ENCODE results near the gene SERINC2.
"Not testable (repeated sequence)": the region's sequence is repeated elsewhere in the genome, so short reads cannot be mapped to it uniquely, and the experiment has no call there.

SERINC2 gene

GRCh38 chr1:31383967-31384366 lies 29.0 kb upstream of the SERINC2 start:
- TF ChIP-seq CTCF (IDR thresholded peaks at IDR 0.05; ENCODE audit: low read depth, low read length, missing control alignments), result no peak
- in situ Hi-C loops (cut with HindIII; ENCODE audit: low sequenced_read_pairs), result no loop called here
- no peak overlapping the region for H3K4me3 ChIP-seq (ENCODE audit: low read depth, low read length)
- DNase-seq (ENCODE audit: low read depth), result no peak

DNA sequence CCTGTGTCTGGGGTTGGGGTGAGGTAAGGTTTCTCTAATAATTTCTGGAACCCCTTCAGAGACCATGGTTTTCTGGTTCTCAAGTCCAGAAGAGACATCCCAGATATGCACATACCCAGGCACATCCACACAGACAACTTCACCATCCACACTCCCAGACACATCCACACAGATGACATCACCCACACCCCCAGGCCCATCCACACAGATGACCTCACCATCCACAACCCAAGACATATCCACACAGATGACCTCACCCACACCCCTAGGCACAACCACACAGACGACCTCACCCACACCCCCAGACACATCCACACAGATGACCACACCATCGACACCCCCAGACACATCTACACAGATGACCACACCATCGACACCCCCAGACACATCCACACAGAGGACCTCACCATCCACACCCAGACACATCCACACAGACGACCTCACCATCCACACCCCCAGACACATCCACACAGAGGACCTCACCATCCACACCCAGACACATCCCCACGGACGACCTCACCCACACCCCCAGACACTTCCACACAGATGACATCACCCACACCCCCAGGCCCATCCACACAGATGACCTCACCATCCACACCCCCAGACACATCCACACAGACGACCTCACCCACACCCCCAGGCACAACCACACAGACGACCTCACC lies 26.3 kb upstream of the SERINC2 start:
- in situ Hi-C loops (cut with HindIII; ENCODE audit: low sequenced_read_pairs); H3K4me3 ChIP-seq (ENCODE audit: low read depth, low read length); DNase-seq (ENCODE audit: low read depth): not testable (repeated sequence)

DNA sequence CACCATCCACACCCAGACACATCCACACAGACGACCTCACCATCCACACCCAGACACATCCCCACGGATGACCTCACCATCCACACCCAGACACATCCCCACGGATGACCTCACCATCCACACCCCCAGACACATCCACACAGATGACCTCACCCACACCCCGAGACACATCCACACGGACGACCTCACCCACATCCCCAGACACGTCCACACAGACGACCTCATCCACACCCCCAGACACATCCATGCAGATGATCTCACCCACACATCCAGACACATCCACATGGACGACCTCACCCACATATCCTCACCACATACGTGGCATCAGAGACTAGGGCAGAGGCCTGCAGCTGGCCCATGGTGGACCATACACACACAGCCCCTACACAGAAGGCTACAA lies 25.4 kb upstream of the SERINC2 start:
- no peak for TF ChIP-seq CTCF (IDR thresholded peaks at IDR 0.05; ENCODE audit: low read depth, low read length, missing control alignments)
- in situ Hi-C loops (cut with HindIII; ENCODE audit: low sequenced_read_pairs), result no loop called here
- H3K4me3 ChIP-seq (ENCODE audit: low read depth, low read length), result no peak overlapping the region
- no peak for DNase-seq (ENCODE audit: low read depth)

DNA sequence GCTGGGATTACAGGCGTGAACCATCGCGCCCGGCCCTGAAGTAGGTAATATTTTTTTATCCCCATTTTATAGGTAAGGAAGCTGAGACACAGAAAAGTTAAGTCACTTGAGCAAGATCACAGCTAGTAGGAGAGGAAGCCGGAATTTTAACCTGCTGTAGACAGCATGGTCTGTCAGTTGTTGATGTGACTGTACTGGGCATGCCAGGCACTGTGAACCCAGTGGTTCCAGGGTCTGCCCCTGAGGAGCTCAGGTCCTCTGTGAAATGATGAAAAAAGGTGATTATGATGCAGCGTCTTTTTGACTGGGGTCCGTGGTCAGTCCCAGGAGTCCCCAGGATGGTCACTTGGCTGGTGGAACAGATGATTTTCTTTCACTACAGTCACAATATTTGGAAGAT lies 23.4 kb upstream of the SERINC2 start:
- no peak overlapping the region for H3K4me3 ChIP-seq (ENCODE audit: low read depth, low read length)
- TF ChIP-seq CTCF (IDR thresholded peaks at IDR 0.05; ENCODE audit: low read depth, low read length, missing control alignments), result no peak
- DNase-seq (ENCODE audit: low read depth), result no peak
- in situ Hi-C loops (cut with HindIII; ENCODE audit: low sequenced_read_pairs), result no loop called here

DNA sequence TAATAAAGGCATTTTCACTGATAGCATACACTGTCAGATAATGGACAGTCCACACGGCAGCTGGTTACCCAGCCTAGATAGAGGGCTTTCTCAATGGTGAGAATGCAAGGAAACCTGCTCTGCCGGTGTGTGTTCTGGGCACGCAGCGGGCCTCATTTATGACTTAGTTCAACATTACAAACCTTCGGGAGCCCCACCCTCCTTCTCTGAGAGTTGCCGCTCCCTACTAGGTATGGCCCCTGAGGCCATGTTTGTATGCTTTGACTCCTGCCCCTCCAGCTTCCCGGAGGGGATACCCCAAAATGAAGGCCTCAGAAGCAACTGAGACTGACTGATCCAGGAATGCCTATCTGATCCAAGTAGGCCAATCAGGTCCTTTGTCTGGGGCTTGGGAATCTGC lies 22.9 kb upstream of the SERINC2 start:
- TF ChIP-seq CTCF (IDR thresholded peaks at IDR 0.05; ENCODE audit: low read depth, low read length, missing control alignments), result no peak
- no peak for DNase-seq (ENCODE audit: low read depth)
- no peak overlapping the region for H3K4me3 ChIP-seq (ENCODE audit: low read depth, low read length)
- in situ Hi-C loops (cut with HindIII; ENCODE audit: low sequenced_read_pairs), result no loop called here

GRCh38 chr1:31393463-31393862 lies 19.6 kb upstream of the SERINC2 start:
- no peak overlapping the region for H3K4me3 ChIP-seq (ENCODE audit: low read depth, low read length)
- in situ Hi-C loops (cut with HindIII; ENCODE audit: low sequenced_read_pairs), result no loop called here
- no peak for DNase-seq (ENCODE audit: low read depth)
- TF ChIP-seq CTCF (IDR thresholded peaks at IDR 0.05; ENCODE audit: low read depth, low read length, missing control alignments), result no peak

- peak; percentile 93 for TF ChIP-seq CTCF (IDR thresholded peaks at IDR 0.05; ENCODE audit: low read depth, low read length, missing control alignments)
- peak overlapping the region; percentile 21 for H3K4me3 ChIP-seq (ENCODE audit: low read depth, low read length)
- DNase-seq (ENCODE audit: low read depth), result no peak
- in situ Hi-C loops (cut with HindIII; ENCODE audit: low sequenced_read_pairs), result no loop called here
These were observed 18.3 kb upstream of the SERINC2 start for GRCh38 chr1:31394584-31395193.

All from astrocyte of the cerebellum (primary cell).